Natural killer cell (primary cell): ENCODE results near the gene PPM1L. TPM values are rescaled to one million over a fixed set of nuclear protein-coding genes. Genes with fewer than 3 reads are reported as not detected.

Experiments
- ATAC-seq, 3 donors: fragments of 150-1000 bp in 2 of 3; fragments of 200-7000 bp in 1 of 3; cut with Tn5 transposase; 1 replicate in 1 of 3; 2 replicates in 2 of 3; pipeline ENCODE4 v1.10.0; 2021; ENCODE audit warnings: mild to moderate bottlenecking in 2 of 3, moderate library complexity in 2 of 3
- DNase-seq, 2 donors: peaks; one replicate each; pipeline versions ENCODE4 v3.0.0 to v3.0.0-alpha.2; 2013 to 2021; ENCODE audit warnings: mixed read lengths in 1 of 2
- H3K27ac ChIP-seq: one replicate; pipeline ENCODE4 v1.5.1; 2013; ENCODE audit warnings: mild to moderate bottlenecking, low read length
- H3K27me3 ChIP-seq: one replicate; pipeline ENCODE4 v1.6.1; 2013; ENCODE audit warnings: low read length; ENCODE audit not compliant: control insufficient read depth, insufficient read depth
- H3K36me3 ChIP-seq: one replicate; pipeline ENCODE4 v1.6.1; 2013; ENCODE audit warnings: low read length; ENCODE audit not compliant: control insufficient read depth, insufficient read depth
- H3K4me1 ChIP-seq: one replicate; pipeline ENCODE4 v1.6.1; 2013; ENCODE audit warnings: low read length; ENCODE audit not compliant: control insufficient read depth, insufficient read depth
- H3K4me3 ChIP-seq: one replicate; pipeline ENCODE4 v1.5.1; 2013; ENCODE audit warnings: low read length
- H3K9me3 ChIP-seq: one replicate; pipeline ENCODE4 v1.6.1; 2013; ENCODE audit warnings: low read length; ENCODE audit not compliant: control insufficient read depth, insufficient read depth
- H3K27ac Mint-ChIP-seq, 2 donors: one replicate each; pipeline ENCODE4 v1.8.0; 2022; ENCODE audit warnings: mild to moderate bottlenecking in 2 of 2, mixed read lengths in 2 of 2, moderate library complexity in 1 of 2
- H3K27me3 Mint-ChIP-seq, 2 donors: one replicate each; pipeline ENCODE4 v1.8.0; 2022; ENCODE audit warnings: low read depth in 2 of 2, mixed read lengths in 2 of 2
- H3K36me3 Mint-ChIP-seq: one replicate; pipeline ENCODE4 v1.8.0; 2022; ENCODE audit warnings: mixed read lengths
- H3K4me1 Mint-ChIP-seq, 2 donors: one replicate each; pipeline ENCODE4 v1.8.0; 2022; ENCODE audit warnings: mixed read lengths in 2 of 2
- H3K4me3 Mint-ChIP-seq: one replicate; pipeline ENCODE4 v1.8.0; 2022; ENCODE audit warnings: mild to moderate bottlenecking, moderate library complexity, mixed read lengths
- H3K9me3 Mint-ChIP-seq, 2 donors: one replicate each; pipeline ENCODE4 v1.8.0; 2022; ENCODE audit warnings: mixed read lengths in 2 of 2
- WGBS: methylation state at CpG from one replicate; pipeline ENCODE4 v1.1.7; 2013; ENCODE audit warnings: missing lambda C conversion rate; ENCODE audit not compliant: insufficient coverage; 5-methylcytosine and 5-hydroxymethylcytosine counted together
- intact Hi-C: fragments of 100-400 bp; cut with micrococcal nuclease; formaldehyde crosslinking; loops from one replicate; pipeline ENCODE4 v1.14.2; 2022
- total RNA-seq, 4 donors: library from RNA; stranded (reverse); fragments of 120-200 nt in 1 of 4; gene quantifications; one replicate each; pipeline versions ENCODE4 v1.2.3 to v1.2.4, GENCODE V29; 2013 to 2022
- TF ChIP-seq, protein P1 (sequence below): fragments of 200-600 bp; IDR thresholded peaks from one replicate; pipeline ENCODE4 v1.8.0; 2022; ENCODE audit warnings: antibody characterized with exemption

PPM1L gene
- total RNA-seq, 3 donors from 2014 or later (not counting 1 experiment from before 2014, with no cell fraction given): 52.6 to 73.2 (median 52.9) TPM

GRCh38 chr3:160796813-160797164 is 40.8 kb downstream of the PPM1L start:
- intact Hi-C loops: no loop called here
- Histone ChIP-seq H3K36me3 (no peaks in the 10 kb centered on the region), H3K27me3 (no peaks in the 10 kb centered on the region), H3K27ac (no peak overlapping the region), H3K9me3 (no peaks in the 10 kb centered on the region), H3K4me3 (no peak overlapping the region), H3K4me1 (peaks cover 11% of the 10 kb centered on the region)
- ATAC-seq (no peak), DNase-seq (no peak)
- 80% methylated on average over 1 of the region's 1 CpG for WGBS
- Mint-ChIP-seq H3K4me3 (no peak overlapping the region), H3K4me1 (peaks cover 68 to 81% of the 10 kb centered on the region in 2 donors), H3K27ac (peak overlapping the region; percentile 52 to 85), H3K9me3 (no peaks in the 10 kb centered on the region), H3K36me3 (no peaks in the 10 kb centered on the region), H3K27me3 (no peaks in the 10 kb centered on the region)
- TF ChIP-seq, protein P1, sequence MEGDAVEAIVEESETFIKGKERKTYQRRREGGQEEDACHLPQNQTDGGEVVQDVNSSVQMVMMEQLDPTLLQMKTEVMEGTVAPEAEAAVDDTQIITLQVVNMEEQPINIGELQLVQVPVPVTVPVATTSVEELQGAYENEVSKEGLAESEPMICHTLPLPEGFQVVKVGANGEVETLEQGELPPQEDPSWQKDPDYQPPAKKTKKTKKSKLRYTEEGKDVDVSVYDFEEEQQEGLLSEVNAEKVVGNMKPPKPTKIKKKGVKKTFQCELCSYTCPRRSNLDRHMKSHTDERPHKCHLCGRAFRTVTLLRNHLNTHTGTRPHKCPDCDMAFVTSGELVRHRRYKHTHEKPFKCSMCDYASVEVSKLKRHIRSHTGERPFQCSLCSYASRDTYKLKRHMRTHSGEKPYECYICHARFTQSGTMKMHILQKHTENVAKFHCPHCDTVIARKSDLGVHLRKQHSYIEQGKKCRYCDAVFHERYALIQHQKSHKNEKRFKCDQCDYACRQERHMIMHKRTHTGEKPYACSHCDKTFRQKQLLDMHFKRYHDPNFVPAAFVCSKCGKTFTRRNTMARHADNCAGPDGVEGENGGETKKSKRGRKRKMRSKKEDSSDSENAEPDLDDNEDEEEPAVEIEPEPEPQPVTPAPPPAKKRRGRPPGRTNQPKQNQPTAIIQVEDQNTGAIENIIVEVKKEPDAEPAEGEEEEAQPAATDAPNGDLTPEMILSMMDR: no peak

- no peaks in the 10 kb centered on the region for H3K36me3 Mint-ChIP-seq
- H3K27ac ChIP-seq: no peak overlapping the region
- no peak overlapping the region for H3K4me3 ChIP-seq
- H3K4me1 ChIP-seq: peaks cover 17% of the 10 kb centered on the region
- no peaks in the 10 kb centered on the region for H3K9me3 ChIP-seq
- 98% methylated on average over 3 of the region's 3 CpGs for WGBS
- H3K27me3 ChIP-seq: no peaks in the 10 kb centered on the region
- H3K36me3 ChIP-seq: no peaks in the 10 kb centered on the region
- H3K27me3 Mint-ChIP-seq: no peaks in the 10 kb centered on the region
- DNase-seq (no peak), ATAC-seq (no peak)
- no peaks in the 10 kb centered on the region for H3K9me3 Mint-ChIP-seq
- TF ChIP-seq, protein P1: no peak
- no peak overlapping the region for H3K4me3 Mint-ChIP-seq
- peak overlapping the region; percentile 47 to 52 for H3K27ac Mint-ChIP-seq
- peaks cover 73 to 86% of the 10 kb centered on the region in 2 donors for H3K4me1 Mint-ChIP-seq
- intact Hi-C loops: no loop called here
Observed at GRCh38 chr3:160797356-160797755, 41.3 kb downstream of the PPM1L start.

DNA sequence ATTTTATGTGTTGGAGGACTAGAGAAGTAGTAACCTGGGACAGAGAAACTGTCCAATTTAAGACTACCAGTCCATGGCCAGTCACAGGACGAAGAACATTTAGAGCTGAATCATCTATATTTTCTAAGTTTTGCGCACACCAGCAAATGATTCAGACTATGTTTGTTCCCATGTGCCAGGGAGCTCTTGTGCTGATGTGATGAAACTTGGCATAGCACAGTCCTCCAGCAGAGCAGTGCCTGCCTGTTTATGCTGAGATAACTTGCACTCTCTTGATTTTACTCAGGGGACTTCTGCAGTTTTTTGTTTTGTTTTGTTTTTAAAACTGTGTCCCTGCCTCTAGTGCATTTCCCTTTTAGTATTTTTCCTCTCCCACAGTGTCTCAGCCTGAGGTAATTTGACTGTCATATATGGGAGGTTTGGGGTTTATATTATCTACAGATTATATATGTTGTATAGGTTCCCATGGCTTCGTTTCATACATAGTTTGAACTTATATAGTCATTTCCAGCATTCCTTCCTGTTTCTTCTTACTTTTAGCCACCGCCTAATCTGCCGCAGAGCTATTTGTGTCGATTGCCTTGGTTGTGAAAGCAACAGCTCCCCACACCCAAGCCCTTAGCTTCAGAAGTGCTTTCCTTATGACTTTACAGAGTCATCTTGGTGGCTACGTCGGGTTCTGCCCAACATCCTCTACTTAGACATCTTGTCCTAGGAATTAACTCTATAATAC is 45.5 kb downstream of the PPM1L start:
- Mint-ChIP-seq H3K4me3 (peak overlapping the region; percentile 93), H3K27me3 (no peaks in the 10 kb centered on the region), H3K27ac (peak overlapping the region; percentile 92 to 97), H3K36me3 (no peaks in the 10 kb centered on the region), H3K4me1 (peaks cover 58 to 68% of the 10 kb centered on the region in 2 donors), H3K9me3 (no peaks in the 10 kb centered on the region)
- Histone ChIP-seq H3K36me3 (no peaks in the 10 kb centered on the region), H3K4me1 (peaks cover 21% of the 10 kb centered on the region), H3K27me3 (no peaks in the 10 kb centered on the region), H3K4me3 (no peak overlapping the region), H3K9me3 (no peaks in the 10 kb centered on the region), H3K27ac (peak overlapping the region; percentile 66)
- 40% methylated on average over 7 of the region's 8 CpGs for WGBS
- TF ChIP-seq, protein P1: no peak
- peak; percentile 89 to 92 (median 91) for ATAC-seq
- intact Hi-C loops: loop anchor here (2.0 to 5.0 kb wide), 3 partner anchors 17 to 44 kb away; partner anchors contain the start of gene PPM1L
- DNase-seq: peak; percentile 38 to 50
